Thoracic aorta (tissue), 2 donors: ENCODE data around the gene RELN. TPM values are rescaled to one million over a fixed set of nuclear protein-coding genes. Genes with fewer than 3 reads are reported as not detected.

ENCODE experiments used
- ATAC-seq: fragments of 150-250 bp; one replicate; pipeline ENCODE4 v1.8.0; 2017; ENCODE audit warnings: low read depth; ENCODE audit not compliant: insufficient number of reproducible peaks, low FRiP score
- DNase-seq: peaks from one replicate; pipeline ENCODE4 v3.0.0-alpha.2; 2020; ENCODE audit warnings: low spot score
- H3K27ac ChIP-seq, 2 donors: fragments of 200-600 bp; sonication (generic); 1 replicate in 1 of 2; 2 replicates in 1 of 2; pipeline ENCODE4 v1.5.1; 2016; ENCODE audit warnings: mild to moderate bottlenecking in 2 of 2, moderate library complexity in 2 of 2
- H3K27me3 ChIP-seq: fragments of 200-600 bp; sonication (generic); replicated peaks from 2 replicates; pipeline ENCODE4 v1.6.0; 2016; ENCODE audit warnings: mild to moderate bottlenecking; ENCODE audit not compliant: insufficient read depth
- H3K36me3 ChIP-seq: fragments of 200-600 bp; sonication (generic); one replicate; pipeline ENCODE4 v1.5.1; 2016
- H3K4me1 ChIP-seq, 2 donors: fragments of 200-600 bp; sonication (generic); 1 replicate in 1 of 2; 2 replicates in 1 of 2; pipeline versions ENCODE4 v1.5.1 to v1.6.0; 2016; ENCODE audit warnings: low read depth in 2 of 2, mild to moderate bottlenecking in 1 of 2; ENCODE audit not compliant: control insufficient read depth in 1 of 2
- H3K4me3 ChIP-seq: fragments of 200-600 bp; sonication (generic); 2 replicates; pipeline ENCODE4 v1.5.1; 2016; ENCODE audit warnings: mild to moderate bottlenecking
- H3K9me3 ChIP-seq: fragments of 200-600 bp; sonication (generic); 2 replicates; pipeline ENCODE4 v1.5.1; 2016
- total RNA-seq, 2 donors: library from RNA; depleted of rRNA; stranded (reverse); fragments of >200 nt; gene quantifications; one replicate each; pipeline versions ENCODE4 v1.1.0 to v1.2.3, GENCODE V29; 2016
- TF ChIP-seq, protein P1 (sequence below): fragments of 200-600 bp; sonication (generic); IDR thresholded peaks from one replicate; pipeline ENCODE4 v1.5.1; 2019; ENCODE audit warnings: antibody characterized with exemption

Gene RELN
- total RNA-seq, 2 donors from 2014 or later = 0.49 to 5.1 TPM

DNA sequence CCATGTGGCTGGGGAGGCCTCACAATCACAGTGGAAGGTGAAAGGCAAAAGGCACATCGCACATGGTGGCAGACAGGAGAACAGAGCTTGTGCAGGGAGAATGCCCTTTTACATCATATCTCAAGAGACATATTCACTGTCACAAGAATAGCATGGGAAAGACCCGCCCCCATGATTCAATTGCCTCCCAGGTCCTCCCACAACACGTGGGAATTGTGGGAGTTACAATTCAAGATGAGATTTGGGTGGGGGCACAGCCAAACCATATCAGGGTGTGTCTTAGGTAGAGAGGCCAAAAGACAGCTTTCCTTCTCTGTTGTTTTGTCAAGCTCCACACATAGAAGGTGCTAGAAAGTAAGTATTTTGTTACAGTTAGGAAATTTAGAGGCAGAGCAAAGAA, 522.6 kb downstream of the RELN start:
- no peak for ATAC-seq

DNA sequence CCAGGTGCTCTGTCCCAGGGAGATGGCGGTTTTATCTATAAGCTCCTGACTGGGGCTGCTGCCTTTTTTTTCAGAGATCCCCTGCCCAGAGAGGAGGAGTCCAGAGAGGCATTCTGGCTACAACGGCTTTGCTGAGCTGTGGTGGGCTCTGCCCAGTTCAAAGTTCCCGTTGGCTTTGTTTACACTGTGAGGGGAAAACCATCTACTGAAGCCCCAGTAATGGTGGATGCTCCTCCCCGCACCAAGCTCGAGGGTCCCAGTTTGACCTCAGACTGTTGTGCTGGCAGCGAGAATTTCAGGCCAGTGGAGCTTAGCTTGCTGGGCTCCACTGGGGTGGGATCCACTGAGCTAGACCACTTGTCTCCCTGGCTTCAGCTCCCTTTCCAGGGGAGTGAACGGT, 527.1 kb downstream of the RELN start:
- ATAC-seq = no peak
- no peak for DNase-seq
- TF ChIP-seq, protein P1, sequence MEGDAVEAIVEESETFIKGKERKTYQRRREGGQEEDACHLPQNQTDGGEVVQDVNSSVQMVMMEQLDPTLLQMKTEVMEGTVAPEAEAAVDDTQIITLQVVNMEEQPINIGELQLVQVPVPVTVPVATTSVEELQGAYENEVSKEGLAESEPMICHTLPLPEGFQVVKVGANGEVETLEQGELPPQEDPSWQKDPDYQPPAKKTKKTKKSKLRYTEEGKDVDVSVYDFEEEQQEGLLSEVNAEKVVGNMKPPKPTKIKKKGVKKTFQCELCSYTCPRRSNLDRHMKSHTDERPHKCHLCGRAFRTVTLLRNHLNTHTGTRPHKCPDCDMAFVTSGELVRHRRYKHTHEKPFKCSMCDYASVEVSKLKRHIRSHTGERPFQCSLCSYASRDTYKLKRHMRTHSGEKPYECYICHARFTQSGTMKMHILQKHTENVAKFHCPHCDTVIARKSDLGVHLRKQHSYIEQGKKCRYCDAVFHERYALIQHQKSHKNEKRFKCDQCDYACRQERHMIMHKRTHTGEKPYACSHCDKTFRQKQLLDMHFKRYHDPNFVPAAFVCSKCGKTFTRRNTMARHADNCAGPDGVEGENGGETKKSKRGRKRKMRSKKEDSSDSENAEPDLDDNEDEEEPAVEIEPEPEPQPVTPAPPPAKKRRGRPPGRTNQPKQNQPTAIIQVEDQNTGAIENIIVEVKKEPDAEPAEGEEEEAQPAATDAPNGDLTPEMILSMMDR = no peak
- H3K27ac ChIP-seq = no peak overlapping the region
- no peaks in the 10 kb centered on the region for H3K27me3 ChIP-seq
- no peak overlapping the region for H3K4me3 ChIP-seq
- no peaks in the 10 kb centered on the region for H3K4me1 ChIP-seq
- H3K36me3 ChIP-seq = no peaks in the 10 kb centered on the region
- no peaks in the 10 kb centered on the region for H3K9me3 ChIP-seq

More for the DNA sequence above, 522.6 kb downstream of the RELN start:
- Histone ChIP-seq H3K27me3 (no peaks in the 10 kb centered on the region), H3K36me3 (no peaks in the 10 kb centered on the region), H3K27ac (no peak overlapping the region), H3K9me3 (no peaks in the 10 kb centered on the region), H3K4me1 (no peaks in the 10 kb centered on the region), H3K4me3 (no peak overlapping the region)
- DNase-seq = no peak
- TF ChIP-seq, protein P1 = no peak

- Histone ChIP-seq H3K27me3 (no peaks in the 10 kb centered on the region), H3K27ac (no peak overlapping the region), H3K4me1 (peaks cover 8 to 10% of the 10 kb centered on the region in 2 donors), H3K4me3 (no peak overlapping the region), H3K9me3 (no peaks in the 10 kb centered on the region), H3K36me3 (no peaks in the 10 kb centered on the region)
- TF ChIP-seq, protein P1 = no peak
- no peak for DNase-seq
- no peak for ATAC-seq
These were observed 542.1 kb downstream of the RELN start for GRCh38 chr7:103447073-103447960.

DNA sequence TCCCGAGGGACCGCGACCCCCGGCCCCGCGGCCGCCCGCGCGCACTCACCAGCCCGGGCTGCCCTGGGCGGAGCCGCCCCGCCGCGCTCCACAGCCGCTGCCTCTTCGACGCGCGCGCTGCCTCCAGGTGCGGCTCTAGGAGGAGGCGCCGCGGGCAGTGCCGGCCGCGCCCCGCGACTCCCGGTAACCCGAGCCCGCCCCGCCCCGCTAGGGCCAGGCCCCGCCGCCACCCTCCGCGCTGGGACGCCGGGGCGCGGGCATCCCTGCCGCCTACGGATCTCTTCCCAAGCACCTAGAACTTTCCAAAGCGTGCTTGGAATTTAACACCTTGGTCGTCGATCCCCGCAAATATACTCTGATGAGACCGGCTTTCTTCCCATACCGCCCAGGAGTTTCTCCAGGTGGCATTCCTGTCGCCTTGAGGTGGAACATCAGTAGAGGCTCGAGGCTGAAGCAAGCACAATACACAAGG, 543.4 kb downstream of the RELN start, which contains the start of gene SLC26A5:
Gene SLC26A5 (minus strand): TSS at position 159 of the 472 bp plus-strand sequence. CDS start 24,693 bp downstream, outside the sequence.
- Histone ChIP-seq H3K36me3 (no peaks in the 10 kb centered on the region), H3K27ac (no peak within 1 kb of the TSS), H3K4me1 (peaks cover 8 to 10% of the 10 kb centered on the region in 2 donors), H3K9me3 (no peaks in the 10 kb centered on the region), H3K4me3 (peak within 1 kb of the TSS; percentile 67), H3K27me3 (no peaks in the 10 kb centered on the region)
- TF ChIP-seq, protein P1 = no peak
- no peak for DNase-seq
- no peak for ATAC-seq

GRCh38 chr7:103445228-103446048, 544.0 kb downstream of the RELN start:
- no peak overlapping the region for H3K27ac ChIP-seq
- peak overlapping the region; percentile 67 for H3K4me3 ChIP-seq
- ATAC-seq (no peak), DNase-seq (no peak)
- no peaks in the 10 kb centered on the region for H3K27me3 ChIP-seq
- H3K4me1 ChIP-seq = peaks cover 8 to 10% of the 10 kb centered on the region in 2 donors
- H3K9me3 ChIP-seq = no peaks in the 10 kb centered on the region
- TF ChIP-seq, protein P1 = no peak
- H3K36me3 ChIP-seq = no peaks in the 10 kb centered on the region
